ENCODE results near the gene TMEM151B.

Gene TMEM151B

GRCh38 chr6:44300292-44300823 is 30.1 kb downstream of the TMEM151B start:
- Mint-ChIP-seq H3K9me3 (no peaks in the 10 kb centered on the region), H3K27ac (no peak overlapping the region), H3K36me3 (ENCODE audit: low read depth) (peaks cover 61% of the 10 kb centered on the region), H3K4me1 (ENCODE audit: low read depth) (peaks cover 30% of the 10 kb centered on the region), H3K4me3 (no peak overlapping the region), H3K27me3 (peaks cover 37% of the 10 kb centered on the region)
- intact Hi-C loops (cut with micrococcal nuclease), result no loop called here

- peaks cover 69% of the 10 kb centered on the region for H3K36me3 Mint-ChIP-seq (ENCODE audit: low read depth)
- intact Hi-C loops (cut with micrococcal nuclease), result no loop called here
- no peak overlapping the region for H3K4me3 Mint-ChIP-seq
- H3K4me1 Mint-ChIP-seq (ENCODE audit: low read depth), result peaks cover 30% of the 10 kb centered on the region
- peaks cover 35% of the 10 kb centered on the region for H3K27me3 Mint-ChIP-seq
- no peaks in the 10 kb centered on the region for H3K9me3 Mint-ChIP-seq
- no peak overlapping the region for H3K27ac Mint-ChIP-seq
Measured at GRCh38 chr6:44301106-44301505, 30.9 kb downstream of the TMEM151B start.

- H3K27me3 Mint-ChIP-seq, result peaks cover 26% of the 10 kb centered on the region
- H3K4me1 Mint-ChIP-seq (ENCODE audit: low read depth), result peaks cover 24% of the 10 kb centered on the region
- no peak overlapping the region for H3K27ac Mint-ChIP-seq
- intact Hi-C loops (cut with micrococcal nuclease), result no loop called here
- no peak overlapping the region for H3K4me3 Mint-ChIP-seq
- no peaks in the 10 kb centered on the region for H3K9me3 Mint-ChIP-seq
- peaks cover 77% of the 10 kb centered on the region for H3K36me3 Mint-ChIP-seq (ENCODE audit: low read depth)
Measured at GRCh38 chr6:44301782-44302564, 31.7 kb downstream of the TMEM151B start.

GRCh38 chr6:44302856-44303255 is 32.6 kb downstream of the TMEM151B start:
- H3K4me1 Mint-ChIP-seq (ENCODE audit: low read depth), result peaks cover 18% of the 10 kb centered on the region
- H3K4me3 Mint-ChIP-seq, result no peak overlapping the region
- H3K27ac Mint-ChIP-seq, result no peak overlapping the region
- H3K27me3 Mint-ChIP-seq, result peaks cover 19% of the 10 kb centered on the region
- no peaks in the 10 kb centered on the region for H3K9me3 Mint-ChIP-seq
- intact Hi-C loops (cut with micrococcal nuclease), result no loop called here
- peaks cover 86% of the 10 kb centered on the region for H3K36me3 Mint-ChIP-seq (ENCODE audit: low read depth)

GRCh38 chr6:44303842-44304241 is 33.6 kb downstream of the TMEM151B start:
- intact Hi-C loops (cut with micrococcal nuclease), result loop anchor here (1.0 kb wide), 1 partner anchor 36 kb away; no protein-coding TSS in a partner anchor
- no peaks in the 10 kb centered on the region for H3K9me3 Mint-ChIP-seq
- no peak overlapping the region for H3K4me3 Mint-ChIP-seq
- peaks cover 9% of the 10 kb centered on the region for H3K27me3 Mint-ChIP-seq
- H3K4me1 Mint-ChIP-seq (ENCODE audit: low read depth), result peaks cover 15% of the 10 kb centered on the region
- no peak overlapping the region for H3K27ac Mint-ChIP-seq
- H3K36me3 Mint-ChIP-seq (ENCODE audit: low read depth), result peaks cover 96% of the 10 kb centered on the region

GRCh38 chr6:44304282-44305199 is 34.3 kb downstream of the TMEM151B start:
- peaks cover 97% of the 10 kb centered on the region for H3K36me3 Mint-ChIP-seq (ENCODE audit: low read depth)
- peaks cover 15% of the 10 kb centered on the region for H3K4me1 Mint-ChIP-seq (ENCODE audit: low read depth)
- H3K27ac Mint-ChIP-seq, result no peak overlapping the region
- H3K4me3 Mint-ChIP-seq, result no peak overlapping the region
- H3K27me3 Mint-ChIP-seq, result peaks cover 2% of the 10 kb centered on the region
- H3K9me3 Mint-ChIP-seq, result no peaks in the 10 kb centered on the region
- intact Hi-C loops (cut with micrococcal nuclease), result loop anchor here (1.0 kb wide), 1 partner anchor 36 kb away; no protein-coding TSS in a partner anchor

- intact Hi-C loops (cut with micrococcal nuclease), result no loop called here
- H3K4me1 Mint-ChIP-seq (ENCODE audit: low read depth), result peaks cover 15% of the 10 kb centered on the region
- H3K9me3 Mint-ChIP-seq, result no peaks in the 10 kb centered on the region
- no peaks in the 10 kb centered on the region for H3K27me3 Mint-ChIP-seq
- H3K4me3 Mint-ChIP-seq, result no peak overlapping the region
- no peak overlapping the region for H3K27ac Mint-ChIP-seq
- H3K36me3 Mint-ChIP-seq (ENCODE audit: low read depth), result peaks cover 100% of the 10 kb centered on the region
Measured at GRCh38 chr6:44305200-44305725, 35.0 kb downstream of the TMEM151B start.

GRCh38 chr6:44306710-44307109 is 36.5 kb downstream of the TMEM151B start:
- peaks cover 100% of the 10 kb centered on the region for H3K36me3 Mint-ChIP-seq (ENCODE audit: low read depth)
- no peaks in the 10 kb centered on the region for H3K27me3 Mint-ChIP-seq
- intact Hi-C loops (cut with micrococcal nuclease), result no loop called here
- no peak overlapping the region for H3K27ac Mint-ChIP-seq
- no peaks in the 10 kb centered on the region for H3K9me3 Mint-ChIP-seq
- H3K4me1 Mint-ChIP-seq (ENCODE audit: low read depth), result peaks cover 15% of the 10 kb centered on the region
- H3K4me3 Mint-ChIP-seq, result no peak overlapping the region

- Mint-ChIP-seq H3K27ac (no peak overlapping the region), H3K27me3 (no peaks in the 10 kb centered on the region), H3K36me3 (ENCODE audit: low read depth) (peaks cover 95% of the 10 kb centered on the region)
Measured at GRCh38 chr6:44307217-44307616, 37.0 kb downstream of the TMEM151B start.

GRCh38 chr6:44309092-44309491 is 38.8 kb downstream of the TMEM151B start:
- intact Hi-C loops (cut with micrococcal nuclease), result no loop called here
- H3K9me3 Mint-ChIP-seq, result no peaks in the 10 kb centered on the region
- H3K4me3 Mint-ChIP-seq, result no peak overlapping the region
- peaks cover 12% of the 10 kb centered on the region for H3K4me1 Mint-ChIP-seq (ENCODE audit: low read depth)
- H3K27me3 Mint-ChIP-seq, result no peaks in the 10 kb centered on the region
- H3K27ac Mint-ChIP-seq, result no peak overlapping the region
- peaks cover 83% of the 10 kb centered on the region for H3K36me3 Mint-ChIP-seq (ENCODE audit: low read depth)

More at GRCh38 chr6:44307217-44307616, 37.0 kb downstream of the TMEM151B start:
- Mint-ChIP-seq H3K4me1 (ENCODE audit: low read depth) (peaks cover 15% of the 10 kb centered on the region), H3K9me3 (no peaks in the 10 kb centered on the region), H3K4me3 (no peak overlapping the region)
- intact Hi-C loops (cut with micrococcal nuclease), result no loop called here

- Mint-ChIP-seq H3K36me3 (ENCODE audit: low read depth) (peaks cover 78% of the 10 kb centered on the region), H3K27ac (no peak overlapping the region), H3K4me1 (ENCODE audit: low read depth) (peaks cover 12% of the 10 kb centered on the region), H3K4me3 (no peak overlapping the region), H3K9me3 (no peaks in the 10 kb centered on the region), H3K27me3 (no peaks in the 10 kb centered on the region)
- intact Hi-C loops (cut with micrococcal nuclease), result no loop called here
Measured at GRCh38 chr6:44309631-44310030, 39.4 kb downstream of the TMEM151B start.

GRCh38 chr6:44310241-44310640 is 40.0 kb downstream of the TMEM151B start:
- no peaks in the 10 kb centered on the region for H3K9me3 Mint-ChIP-seq
- H3K27ac Mint-ChIP-seq, result no peak overlapping the region
- H3K4me1 Mint-ChIP-seq (ENCODE audit: low read depth), result peaks cover 16% of the 10 kb centered on the region
- intact Hi-C loops (cut with micrococcal nuclease), result no loop called here
- H3K4me3 Mint-ChIP-seq, result no peak overlapping the region
- no peaks in the 10 kb centered on the region for H3K27me3 Mint-ChIP-seq
- H3K36me3 Mint-ChIP-seq (ENCODE audit: low read depth), result peaks cover 72% of the 10 kb centered on the region

GRCh38 chr6:44311304-44311703 is 41.1 kb downstream of the TMEM151B start:
- Mint-ChIP-seq H3K9me3 (no peaks in the 10 kb centered on the region), H3K36me3 (ENCODE audit: low read depth) (peaks cover 61% of the 10 kb centered on the region), H3K4me1 (ENCODE audit: low read depth) (peaks cover 26% of the 10 kb centered on the region), H3K4me3 (no peak overlapping the region), H3K27ac (no peak overlapping the region), H3K27me3 (no peaks in the 10 kb centered on the region)
- intact Hi-C loops (cut with micrococcal nuclease), result no loop called here

GRCh38 chr6:44311767-44312166 is 41.5 kb downstream of the TMEM151B start:
- H3K36me3 Mint-ChIP-seq (ENCODE audit: low read depth), result peaks cover 57% of the 10 kb centered on the region
- no peaks in the 10 kb centered on the region for H3K9me3 Mint-ChIP-seq
- H3K4me3 Mint-ChIP-seq, result peak overlapping the region; percentile 99
- intact Hi-C loops (cut with micrococcal nuclease), result no loop called here
- no peaks in the 10 kb centered on the region for H3K27me3 Mint-ChIP-seq
- H3K27ac Mint-ChIP-seq, result no peak overlapping the region
- H3K4me1 Mint-ChIP-seq (ENCODE audit: low read depth), result peaks cover 31% of the 10 kb centered on the region
